Muscle of arm (tissue), 12 donors: Measurements from ENCODE around the gene ERBB4. TPM values are rescaled to one million over a fixed set of nuclear protein-coding genes. Genes with fewer than 3 reads are reported as not detected.
A peak's percentile ranks its signal among the peaks of the same experiment; 100 is the strongest.

Experiments
- DNase-seq: peaks from one replicate; pipeline ENCODE4 v3.0.0-alpha.2; 2013
- polyA plus RNA-seq, 12 donors: library from polyadenylated mRNA; unstranded; fragments of 120-200 nt; gene quantifications; one replicate each; pipeline ENCODE4 v1.2.1, GENCODE V29; 2013; ENCODE audit not compliant: insufficient read length in 12 of 12

Gene ERBB4
- polyA plus RNA-seq, 12 donors = 3.1 to 16.0 (median 10.8) TPM; not detected in 1

- no peak for DNase-seq
Measured at GRCh38 chr2:211468877-211469663, 1069.5 kb downstream of the ERBB4 start.

GRCh38 chr2:211468217-211468616 lies 1070.4 kb downstream of the ERBB4 start:
- no peak for DNase-seq

GRCh38 chr2:211463397-211463796 lies 1075.2 kb downstream of the ERBB4 start:
- DNase-seq = no peak

GRCh38 chr2:211458974-211459373 lies 1079.6 kb downstream of the ERBB4 start:
- DNase-seq = no peak

GRCh38 chr2:211457325-211457724 lies 1081.3 kb downstream of the ERBB4 start:
- no peak for DNase-seq

GRCh38 chr2:211455216-211455841 lies 1083.3 kb downstream of the ERBB4 start:
- DNase-seq = peak; percentile 74

- DNase-seq = no peak
Measured at GRCh38 chr2:211454679-211455078, 1083.9 kb downstream of the ERBB4 start.

- DNase-seq = no peak
Measured at GRCh38 chr2:211453311-211453887, 1085.2 kb downstream of the ERBB4 start.

- no peak for DNase-seq
Measured at GRCh38 chr2:211451642-211452041, 1087.0 kb downstream of the ERBB4 start.

- DNase-seq = no peak
Measured at GRCh38 chr2:211449819-211450218, 1088.8 kb downstream of the ERBB4 start.

- no peak for DNase-seq
Measured at GRCh38 chr2:211447548-211447947, 1091.1 kb downstream of the ERBB4 start.

GRCh38 chr2:211440107-211440506 lies 1098.5 kb downstream of the ERBB4 start:
- DNase-seq = no peak

- no peak for DNase-seq
Measured at GRCh38 chr2:211439011-211439410, 1099.6 kb downstream of the ERBB4 start.

GRCh38 chr2:211437396-211437795 lies 1101.2 kb downstream of the ERBB4 start:
- no peak for DNase-seq

- DNase-seq = no peak
Measured at GRCh38 chr2:211436182-211436581, 1102.4 kb downstream of the ERBB4 start.

- no peak for DNase-seq
Measured at GRCh38 chr2:211435331-211435730, 1103.3 kb downstream of the ERBB4 start.

- DNase-seq = no peak
Measured at GRCh38 chr2:211434773-211435172, 1103.8 kb downstream of the ERBB4 start.

- no peak for DNase-seq
Measured at GRCh38 chr2:211429256-211429920, 1109.2 kb downstream of the ERBB4 start.

- DNase-seq = no peak
Measured at GRCh38 chr2:211426240-211426639, 1112.4 kb downstream of the ERBB4 start.

- DNase-seq = no peak
Measured at GRCh38 chr2:211423018-211423417, 1115.6 kb downstream of the ERBB4 start.

- DNase-seq = no peak
Measured at GRCh38 chr2:211417544-211417943, 1121.1 kb downstream of the ERBB4 start.

- no peak for DNase-seq
Measured at GRCh38 chr2:211416373-211416772, 1122.2 kb downstream of the ERBB4 start.

GRCh38 chr2:211413746-211414145 lies 1124.9 kb downstream of the ERBB4 start:
- no peak for DNase-seq
